ENCODE data around the gene CCDC174.

CCDC174 gene

GRCh38 chr3:14625443-14625842 lies 26.1 kb upstream of the CCDC174 start:
- no peak for DNase-seq (ENCODE audit: low spot score)

- no peak for DNase-seq (ENCODE audit: low spot score)
Measured at GRCh38 chr3:14627815-14628214, 23.7 kb upstream of the CCDC174 start.

DNA sequence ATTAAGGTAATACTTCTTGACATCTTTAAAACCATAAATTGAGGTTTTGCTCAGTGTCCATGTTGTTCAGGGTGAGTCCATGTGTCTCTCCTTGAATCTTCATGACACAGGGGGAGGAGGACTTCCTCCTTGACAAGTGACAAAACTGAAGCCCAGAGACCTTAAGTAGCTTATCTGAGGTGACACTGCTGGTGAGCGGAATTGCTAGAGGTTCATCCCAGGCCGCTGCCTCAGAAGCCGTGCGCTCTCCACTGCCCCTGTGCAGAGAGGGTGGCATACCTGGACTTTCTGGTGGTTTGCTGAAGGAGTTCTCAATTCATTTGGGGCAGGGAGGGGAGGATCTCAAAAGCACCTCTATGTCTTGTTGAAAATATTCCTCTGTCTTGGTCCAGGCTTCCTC lies 23.2 kb upstream of the CCDC174 start:
- no peak for DNase-seq (ENCODE audit: low spot score)

DNA sequence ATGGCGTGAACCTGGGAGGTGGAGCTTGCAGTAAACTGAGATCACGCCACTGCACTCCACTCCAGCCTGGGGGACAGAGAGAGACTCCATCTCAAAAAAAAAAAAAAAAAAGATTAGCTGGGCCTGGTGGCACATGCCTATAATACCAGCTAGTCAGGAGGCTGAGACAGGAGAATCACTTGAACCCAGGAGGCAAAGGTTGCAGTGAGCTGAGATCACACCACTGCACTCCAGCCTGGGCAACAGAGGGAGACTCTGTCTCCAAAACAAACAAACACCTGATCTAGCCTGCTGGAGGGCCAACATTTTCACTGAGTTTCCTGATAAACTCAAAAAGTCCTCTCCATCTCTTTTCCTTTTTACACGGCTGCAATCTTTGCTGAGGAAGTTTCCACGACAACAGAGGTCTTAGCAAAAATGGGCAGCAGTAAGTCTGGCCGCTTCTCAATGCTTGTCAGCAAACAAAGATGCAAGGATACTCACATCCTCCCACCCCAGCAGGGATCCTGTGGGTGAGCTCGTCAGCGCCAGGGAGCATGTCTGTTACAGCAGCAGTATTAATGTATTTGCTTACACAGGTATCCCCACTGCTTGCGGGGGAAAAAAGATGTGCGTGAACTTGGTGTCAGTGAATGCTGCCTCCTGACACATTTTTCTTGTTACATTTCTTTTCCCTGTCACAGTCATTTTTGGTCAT lies 21.0 kb upstream of the CCDC174 start:
- no peak for DNase-seq (ENCODE audit: low spot score)

GRCh38 chr3:14631101-14631497 lies 20.5 kb upstream of the CCDC174 start:
- DNase-seq (ENCODE audit: low spot score) = no peak

GRCh38 chr3:14631687-14632441 lies 19.7 kb upstream of the CCDC174 start:
- no peak for DNase-seq (ENCODE audit: low spot score)

DNA sequence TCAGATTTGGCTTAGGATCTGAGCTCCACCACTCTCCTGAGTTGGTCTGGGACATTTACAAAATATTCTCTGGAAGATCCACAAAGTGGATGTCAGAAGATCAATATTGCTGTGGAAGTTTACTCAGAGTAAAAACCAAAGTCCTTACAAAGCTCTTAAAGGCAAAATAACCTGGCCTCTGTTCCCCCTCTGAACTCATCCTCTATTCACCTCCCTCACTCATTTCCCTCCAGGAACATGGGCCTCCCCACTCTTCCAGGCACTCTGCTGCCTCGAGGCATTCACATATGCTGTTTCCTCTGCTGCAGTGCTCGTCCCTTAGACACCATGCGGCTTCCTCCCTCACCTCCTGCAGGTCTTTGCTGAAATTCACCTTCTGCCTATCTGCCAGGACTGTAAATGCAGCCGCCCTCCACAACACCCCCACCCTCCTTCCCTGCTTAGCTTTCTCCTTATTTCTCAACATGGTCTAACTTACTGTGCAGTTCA lies 19.1 kb upstream of the CCDC174 start:
- DNase-seq (ENCODE audit: low spot score) = no peak

GRCh38 chr3:14633417-14633816 lies 18.1 kb upstream of the CCDC174 start:
- DNase-seq (ENCODE audit: low spot score) = no peak

DNA sequence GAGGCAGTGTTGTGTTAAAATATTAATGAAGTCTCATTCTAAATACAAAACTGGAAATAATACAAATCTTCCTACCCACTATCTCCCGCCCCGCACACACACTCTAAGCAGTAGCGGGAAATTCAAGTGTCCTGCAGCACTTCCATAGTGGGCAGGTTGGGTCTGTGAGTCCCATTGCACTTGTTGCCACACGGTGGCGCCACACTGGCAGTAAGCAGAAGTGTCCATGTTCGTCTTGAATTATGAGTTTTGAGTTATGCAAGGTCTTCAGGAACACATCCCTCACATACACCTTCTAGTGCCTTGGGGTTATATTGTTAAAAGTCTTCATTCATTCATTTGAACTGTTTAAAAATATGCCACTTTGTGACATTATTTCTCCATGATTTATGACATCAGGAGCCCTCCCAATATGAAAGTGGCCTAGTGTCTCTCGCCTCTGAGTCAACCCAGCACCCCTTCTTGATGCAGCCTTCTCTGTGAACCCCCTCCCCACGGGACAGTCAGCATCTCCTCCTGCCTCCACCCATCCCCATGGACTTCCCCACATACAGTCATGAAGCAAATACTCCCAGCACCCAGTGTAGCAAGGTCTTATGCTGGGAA lies 17.6 kb upstream of the CCDC174 start:
- peak; percentile 74 for DNase-seq (ENCODE audit: low spot score)

DNA sequence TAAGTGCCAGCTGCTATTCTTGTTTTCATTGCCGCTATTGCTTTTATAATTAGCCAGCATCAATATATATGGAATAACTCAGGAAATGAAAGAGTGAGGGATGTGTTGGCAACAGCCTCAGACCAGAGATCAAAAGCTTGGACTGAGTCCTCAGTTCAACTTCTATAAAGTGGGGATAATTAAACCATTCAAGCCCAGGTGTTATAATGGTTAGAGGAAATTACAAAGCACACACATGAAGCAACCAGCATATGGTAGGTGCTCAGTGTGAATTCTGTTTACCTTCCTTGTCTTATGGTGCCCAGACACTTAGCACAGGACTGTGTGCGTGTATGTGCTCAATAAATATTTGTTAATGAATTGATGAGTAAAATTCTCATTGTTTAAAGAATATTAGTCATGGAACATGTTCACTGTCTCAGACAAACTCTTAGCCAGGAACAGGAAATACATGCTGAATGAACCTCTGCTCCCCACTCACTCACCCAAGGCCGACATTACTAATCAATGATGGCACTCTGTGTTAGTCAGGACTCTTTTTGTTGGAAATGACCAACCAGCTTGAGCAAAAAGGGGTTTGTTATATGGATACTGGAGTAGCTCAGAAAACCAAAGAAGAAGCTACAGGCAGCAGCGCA lies 16.7 kb upstream of the CCDC174 start:
- DNase-seq (ENCODE audit: low spot score) = no peak

GRCh38 chr3:14636496-14637087 lies 15.0 kb upstream of the CCDC174 start:
- DNase-seq (ENCODE audit: low spot score) = no peak

- DNase-seq (ENCODE audit: low spot score) = no peak
Measured at GRCh38 chr3:14640157-14640562, 11.4 kb upstream of the CCDC174 start.

- DNase-seq (ENCODE audit: low spot score) = no peak
Measured at GRCh38 chr3:14640734-14641133, 10.8 kb upstream of the CCDC174 start.

DNA sequence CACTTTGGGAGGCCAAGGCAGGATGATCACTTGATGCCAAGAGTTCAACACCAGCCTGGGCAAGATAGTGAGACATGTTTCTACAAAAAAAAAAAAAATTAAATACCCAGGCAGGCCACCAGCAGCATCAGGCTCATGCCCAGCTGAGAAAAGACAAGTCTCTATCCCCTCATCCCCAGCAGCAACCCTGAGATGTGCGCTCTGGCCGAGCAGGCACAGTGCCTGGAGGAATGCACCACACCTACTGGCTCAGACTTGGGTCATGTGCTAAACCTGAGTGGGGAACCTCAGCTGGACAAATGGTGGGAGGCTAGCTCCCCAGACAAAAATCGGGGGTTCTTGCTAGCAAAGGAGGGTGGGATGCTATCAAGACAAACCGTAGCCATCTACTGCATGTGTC lies 10.2 kb upstream of the CCDC174 start:
- DNase-seq (ENCODE audit: low spot score) = no peak

DNA sequence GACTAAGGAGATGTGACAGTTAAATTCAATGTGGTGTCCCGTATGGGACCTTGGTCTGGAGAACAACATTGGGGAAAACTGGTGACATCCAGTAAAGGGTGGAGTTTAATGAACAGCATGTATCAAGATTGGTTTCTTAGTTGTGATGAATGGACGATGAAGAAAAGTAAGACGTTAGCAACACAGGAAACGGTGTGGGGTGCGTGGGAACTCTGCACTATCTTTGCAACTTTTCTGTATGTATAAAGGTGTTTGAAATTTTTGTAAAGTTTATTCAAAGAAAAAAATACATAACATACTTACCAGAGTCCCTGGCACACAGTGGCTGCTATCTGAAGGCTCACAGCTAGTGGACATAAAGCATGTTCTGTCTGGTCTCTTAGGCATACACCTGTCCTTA lies 6.1 kb upstream of the CCDC174 start:
- DNase-seq (ENCODE audit: low spot score) = no peak

DNA sequence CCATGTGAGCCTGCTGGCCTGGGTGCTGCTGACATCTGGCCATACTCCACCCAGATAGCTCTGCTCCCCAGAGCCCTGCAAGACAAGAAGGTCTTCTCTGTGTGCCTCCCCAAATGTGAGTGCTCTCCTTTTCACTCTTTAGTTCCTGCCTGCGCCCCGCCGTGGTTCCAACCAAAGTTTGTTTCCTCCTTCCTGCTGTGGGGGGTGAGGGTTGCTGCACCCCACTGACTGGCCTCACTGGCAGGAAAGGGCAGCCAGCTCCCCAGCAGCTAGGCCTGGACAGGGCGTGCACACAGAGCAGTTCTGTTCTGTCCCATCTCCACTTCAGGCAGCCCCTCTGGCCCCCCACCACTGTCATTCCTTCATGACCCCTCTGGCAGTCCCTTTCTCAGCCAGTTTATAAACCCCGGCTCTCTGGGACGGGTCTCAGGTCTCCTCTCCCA lies 5.4 kb upstream of the CCDC174 start:
- DNase-seq (ENCODE audit: low spot score) = no peak

GRCh38 chr3:14646589-14647413 lies 4.8 kb upstream of the CCDC174 start:
- DNase-seq (ENCODE audit: low spot score) = peak; percentile 26

GRCh38 chr3:14647976-14648955 lies 3.3 kb upstream of the CCDC174 start:
- no peak for DNase-seq (ENCODE audit: low spot score)

DNA sequence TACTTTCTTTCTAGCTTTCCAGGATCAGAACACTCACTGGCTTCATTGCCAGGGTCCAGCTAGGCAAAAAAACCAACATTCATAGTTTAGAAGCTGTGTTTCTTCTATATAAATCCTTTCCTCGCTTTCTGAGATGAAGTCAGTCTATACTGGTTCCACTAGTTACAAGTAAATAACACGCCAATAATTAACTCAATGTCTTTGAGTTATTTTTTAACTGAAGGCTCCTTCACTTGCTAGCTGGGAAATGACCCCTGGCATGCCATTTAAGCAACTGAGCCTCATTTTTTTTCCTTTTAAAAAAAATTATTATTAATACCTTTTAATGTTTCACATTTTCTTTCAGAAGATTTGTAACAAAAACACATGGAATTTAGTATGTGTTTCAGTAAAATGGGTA lies 2.1 kb upstream of the CCDC174 start:
- no peak for DNase-seq (ENCODE audit: low spot score)

DNA sequence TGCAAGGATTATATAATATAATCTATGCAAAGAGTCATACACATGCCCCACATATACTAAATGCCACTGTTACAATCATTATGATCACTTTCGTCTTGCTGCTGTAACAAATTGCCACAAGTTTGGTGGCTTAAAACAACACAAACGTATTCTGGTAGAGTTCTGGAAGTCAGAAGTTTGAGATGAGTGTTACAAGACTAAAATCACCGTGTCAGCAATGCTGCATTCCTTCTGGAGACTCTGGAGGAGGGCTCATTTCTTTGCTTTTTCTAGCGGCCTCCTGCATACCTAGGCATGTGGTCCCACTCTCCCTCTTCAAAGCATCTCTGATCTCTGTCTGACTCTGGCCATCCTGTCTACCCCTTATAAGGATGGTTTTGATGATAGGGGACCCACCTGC lies 1.4 kb upstream of the CCDC174 start:
- DNase-seq (ENCODE audit: low spot score) = no peak
